Neuronal stem cell (in vitro differentiated cells): Measurements from ENCODE around the gene KRT2.

Experiments
- DNase-seq: peaks from one replicate; pipeline ENCODE4 v3.0.0-alpha.2; 2013; ENCODE audit warnings: low spot score
- H2AFZ ChIP-seq: one replicate; pipeline ENCODE4 v1.6.1; 2013; ENCODE audit warnings: mild to moderate bottlenecking, low read length, inconsistent platforms
- H2AK5ac ChIP-seq: 2 replicates; pipeline ENCODE4 v1.6.1; 2013; ENCODE audit warnings: low read depth, mild to moderate bottlenecking, inconsistent platforms, low read length, moderate library complexity, mixed read lengths
- H2BK120ac ChIP-seq: 2 replicates; pipeline ENCODE4 v1.6.1; 2013; ENCODE audit warnings: low read depth, mild to moderate bottlenecking, inconsistent platforms, low read length, moderate library complexity, mixed read lengths
- H2BK12ac ChIP-seq: one replicate; pipeline ENCODE4 v1.6.1; 2013; ENCODE audit warnings: low read length, inconsistent platforms
- H2BK15ac ChIP-seq: 2 replicates; pipeline ENCODE4 v1.6.1; 2013; ENCODE audit warnings: mild to moderate bottlenecking, low read length, inconsistent platforms, mixed read lengths
- H2BK5ac ChIP-seq: one replicate; pipeline ENCODE4 v1.6.1; 2013; ENCODE audit warnings: inconsistent platforms, mild to moderate bottlenecking, low read length, moderate library complexity
- H3K14ac ChIP-seq: one replicate; pipeline ENCODE4 v1.6.1; 2013; ENCODE audit warnings: low read length, inconsistent platforms
- H3K18ac ChIP-seq: 2 replicates; pipeline ENCODE4 v1.6.1; 2013; ENCODE audit warnings: low read length, inconsistent platforms
- H3K23ac ChIP-seq: 2 replicates; pipeline ENCODE4 v1.6.1; 2013; ENCODE audit warnings: low read depth, mild to moderate bottlenecking, mixed read lengths, low read length, inconsistent platforms; ENCODE audit not compliant: poor library complexity
- H3K27ac ChIP-seq: replicated peaks from 3 replicates; pipeline ENCODE4 v1.5.1; 2013; ENCODE audit warnings: low read length, inconsistent platforms
- H3K27me3 ChIP-seq, 3 experiments: 2 replicates each; pipeline ENCODE4 v1.6.1; 2013; ENCODE audit warnings: low read length in 3 of 3, mild to moderate bottlenecking in 2 of 3, inconsistent platforms in 1 of 3, low read depth in 1 of 3, mixed read lengths in 1 of 3, moderate library complexity in 1 of 3; ENCODE audit not compliant: control insufficient read depth in 3 of 3, insufficient read depth in 3 of 3
- H3K36me3 ChIP-seq, 2 donors: replicated peaks in 1 of 2; 2 replicates each; pipeline ENCODE4 v1.6.1; 2013; ENCODE audit warnings: low read length in 2 of 2; ENCODE audit not compliant: control insufficient read depth in 2 of 2, insufficient read depth in 2 of 2
- H3K4ac ChIP-seq: 2 replicates; pipeline ENCODE4 v1.6.1; 2013; ENCODE audit warnings: inconsistent platforms, mild to moderate bottlenecking, low read length, moderate library complexity
- H3K4me1 ChIP-seq, 2 donors: 1 replicate in 1 of 2; 2 replicates in 1 of 2; pipeline ENCODE4 v1.6.1; 2013; ENCODE audit warnings: low read length in 2 of 2, low read depth in 1 of 2; ENCODE audit not compliant: control insufficient read depth in 2 of 2, insufficient read depth in 1 of 2
- H3K4me2 ChIP-seq: one replicate; pipeline ENCODE4 v1.6.1; 2013; ENCODE audit warnings: mild to moderate bottlenecking, low read length, inconsistent platforms; ENCODE audit not compliant: insufficient read depth, poor library complexity, severe bottlenecking
- H3K4me3 ChIP-seq, 2 donors: 2 replicates each; pipeline ENCODE4 v1.5.1; 2013; ENCODE audit warnings: low read length in 2 of 2, mild to moderate bottlenecking in 2 of 2, inconsistent platforms in 1 of 2, moderate library complexity in 1 of 2
- H3K79me1 ChIP-seq: one replicate; pipeline ENCODE4 v1.6.1; 2013; ENCODE audit warnings: low read depth, mild to moderate bottlenecking, inconsistent platforms, low read length, moderate library complexity
- H3K9ac ChIP-seq: one replicate; pipeline ENCODE4 v1.6.1; 2013; ENCODE audit warnings: mild to moderate bottlenecking, low read depth, low read length, inconsistent platforms; ENCODE audit not compliant: poor library complexity
- H3K9me3 ChIP-seq, 2 donors: replicated peaks in 1 of 2; 2 replicates each; pipeline versions ENCODE3 to v1.6.1; 2013; ENCODE audit warnings: low read length in 2 of 2, mild to moderate bottlenecking in 2 of 2, inconsistent platforms in 1 of 2, low read depth in 1 of 2, mixed read lengths in 1 of 2, moderate library complexity in 1 of 2; ENCODE audit not compliant: control insufficient read depth in 2 of 2, insufficient read depth in 1 of 2
- H4K8ac ChIP-seq: one replicate; pipeline ENCODE4 v1.6.1; 2013; ENCODE audit warnings: low read depth, mild to moderate bottlenecking, inconsistent platforms, low read length, moderate library complexity
- H4K91ac ChIP-seq: one replicate; pipeline ENCODE4 v1.6.1; 2013; ENCODE audit warnings: low read length, low read depth, mild to moderate bottlenecking, inconsistent platforms; ENCODE audit not compliant: poor library complexity
- WGBS, 2 donors: extraction: QIAGEN DNeasy Blood & Tissue Kit; methylation state at CpG; one replicate each; pipeline ENCODE4 v1.1.7; 2013; ENCODE audit warnings: missing lambda C conversion rate in 2 of 2, mixed read lengths in 1 of 2; ENCODE audit not compliant: insufficient read length in 2 of 2, insufficient replicate concordance in 1 of 2; ENCODE audit errors: extremely low coverage in 2 of 2; 5-methylcytosine and 5-hydroxymethylcytosine counted together

The KRT2 gene

GRCh38 chr12:52677671-52678070 is 25.7 kb upstream of the KRT2 start:
- no peaks in the 10 kb centered on the region for H3K79me1 ChIP-seq
- no peak overlapping the region for H3K4me2 ChIP-seq
- H2AK5ac ChIP-seq, result no peak overlapping the region
- H4K91ac ChIP-seq, result no peak overlapping the region
- H3K27me3 ChIP-seq, result no peaks in the 10 kb centered on the region
- H3K18ac ChIP-seq, result no peak overlapping the region
- H4K8ac ChIP-seq, result no peak overlapping the region
- no peak overlapping the region for H2AFZ ChIP-seq
- no peaks in the 10 kb centered on the region for H3K36me3 ChIP-seq
- no peaks in the 10 kb centered on the region for H3K9me3 ChIP-seq
- peaks cover 0 to 4% of the 10 kb centered on the region in 2 donors for H3K4me1 ChIP-seq
- no peak overlapping the region for H3K14ac ChIP-seq
- H3K9ac ChIP-seq, result no peak overlapping the region
- H2BK12ac ChIP-seq, result no peak overlapping the region
- H2BK5ac ChIP-seq, result no peak overlapping the region
- H3K4ac ChIP-seq, result no peak overlapping the region
- H3K27ac ChIP-seq, result no peak overlapping the region
- DNase-seq, result no peak
- H2BK15ac ChIP-seq, result no peak overlapping the region
- no peak overlapping the region for H3K4me3 ChIP-seq
- WGBS, 2 donors, result no CpG with 5 or more reads among the region's 1 CpG
- no peak overlapping the region for H3K23ac ChIP-seq
- no peak overlapping the region for H2BK120ac ChIP-seq

- Histone ChIP-seq H2BK12ac (no peak overlapping the region), H3K4ac (no peak overlapping the region), H3K79me1 (no peaks in the 10 kb centered on the region), H3K4me1 (peaks cover 0 to 5% of the 10 kb centered on the region in 2 donors), H2AFZ (no peak overlapping the region), H4K91ac (no peak overlapping the region), H3K9ac (no peak overlapping the region), H3K4me2 (no peak overlapping the region), H2BK120ac (no peak overlapping the region), H4K8ac (no peak overlapping the region), H3K4me3 (no peak overlapping the region), H2BK5ac (no peak overlapping the region), H3K18ac (no peak overlapping the region), H3K9me3 (no peaks in the 10 kb centered on the region), H2BK15ac (no peak overlapping the region), H3K36me3 (no peaks in the 10 kb centered on the region), H2AK5ac (no peak overlapping the region), H3K14ac (no peak overlapping the region), H3K27me3 (no peaks in the 10 kb centered on the region), H3K27ac (no peak overlapping the region), H3K23ac (no peak overlapping the region)
- no peak for DNase-seq
- WGBS, 2 donors, result no CpG with 5 or more reads among the region's 5 CpGs
These were observed 25.1 kb upstream of the KRT2 start for GRCh38 chr12:52677126-52677525.

GRCh38 chr12:52676163-52676562 is 24.2 kb upstream of the KRT2 start:
- H3K27me3 ChIP-seq, result no peaks in the 10 kb centered on the region
- no CpG with 5 or more reads among the region's 7 CpGs for WGBS, 2 donors
- H3K4ac ChIP-seq, result no peak overlapping the region
- H2AK5ac ChIP-seq, result no peak overlapping the region
- no peak overlapping the region for H3K23ac ChIP-seq
- H3K79me1 ChIP-seq, result no peaks in the 10 kb centered on the region
- H3K9ac ChIP-seq, result no peak overlapping the region
- no peak overlapping the region for H2BK120ac ChIP-seq
- no peak overlapping the region for H2BK12ac ChIP-seq
- H3K36me3 ChIP-seq, result no peaks in the 10 kb centered on the region
- H2BK5ac ChIP-seq, result no peak overlapping the region
- DNase-seq, result no peak
- no peak overlapping the region for H2AFZ ChIP-seq
- no peaks in the 10 kb centered on the region for H3K9me3 ChIP-seq
- H3K27ac ChIP-seq, result no peak overlapping the region
- no peak overlapping the region for H4K91ac ChIP-seq
- no peak overlapping the region for H3K4me2 ChIP-seq
- no peak overlapping the region for H3K14ac ChIP-seq
- H3K18ac ChIP-seq, result peak overlapping the region; percentile 2
- H2BK15ac ChIP-seq, result no peak overlapping the region
- no peak overlapping the region for H3K4me3 ChIP-seq
- no peak overlapping the region for H4K8ac ChIP-seq
- peaks cover 0 to 5% of the 10 kb centered on the region in 2 donors for H3K4me1 ChIP-seq

GRCh38 chr12:52675301-52675701 is 23.3 kb upstream of the KRT2 start:
- Histone ChIP-seq H3K9me3 (no peaks in the 10 kb centered on the region), H3K14ac (no peak overlapping the region), H3K36me3 (no peaks in the 10 kb centered on the region), H3K27me3 (no peaks in the 10 kb centered on the region), H3K4me1 (peaks cover 0 to 5% of the 10 kb centered on the region in 2 donors), H3K9ac (no peak overlapping the region), H2BK120ac (no peak overlapping the region), H3K18ac (peak overlapping the region; percentile 9), H4K91ac (no peak overlapping the region), H2BK15ac (no peak overlapping the region), H2BK5ac (no peak overlapping the region), H3K79me1 (no peaks in the 10 kb centered on the region), H3K4ac (no peak overlapping the region), H3K4me3 (no peak overlapping the region), H3K4me2 (no peak overlapping the region), H2AFZ (no peak overlapping the region), H2BK12ac (no peak overlapping the region), H4K8ac (no peak overlapping the region), H3K23ac (no peak overlapping the region), H2AK5ac (no peak overlapping the region), H3K27ac (no peak overlapping the region)
- DNase-seq, result no peak
- WGBS, 2 donors, result no CpG with 5 or more reads among the region's 28 CpGs
